ENCODE measurements around the gene PITPNM1.

Gene PITPNM1

GRCh38 chr11:67452141-67452952 lies 52.8 kb downstream of the PITPNM1 start, which contains the start of gene GPR152:
Gene GPR152 (minus strand): TSS chr11:67452729. CDS start chr11:67452724, 5 bp downstream.
- H3K4me3 ChIP-seq (ENCODE audit: low read depth, low read length), result no peak within 1 kb of the TSS
- DNase-seq (ENCODE audit: low read depth), result no peak

DNA sequence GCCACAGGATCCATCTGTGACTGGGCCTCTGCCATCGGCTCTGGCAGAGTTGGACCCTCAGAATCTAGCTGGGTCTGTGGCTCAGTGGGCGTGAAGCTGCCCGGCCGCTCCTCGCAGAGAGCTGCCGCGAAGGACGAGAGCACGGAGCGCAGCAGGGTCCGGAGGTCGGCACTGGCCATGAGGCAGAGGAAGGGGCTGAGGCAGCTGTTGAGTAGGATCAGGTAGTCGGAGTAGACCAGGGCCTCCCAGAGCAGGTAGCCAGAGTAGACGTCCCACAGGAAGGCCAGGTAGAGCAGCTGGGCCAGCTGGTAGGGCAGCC lies 53.5 kb downstream of the PITPNM1 start:
- H3K4me3 ChIP-seq (ENCODE audit: low read depth, low read length), result no peak overlapping the region
- DNase-seq (ENCODE audit: low read depth), result no peak

- H3K4me3 ChIP-seq (ENCODE audit: low read depth, low read length), result no peak overlapping the region
- DNase-seq (ENCODE audit: low read depth), result no peak
Measured at GRCh38 chr11:67450796-67451657, 54.1 kb downstream of the PITPNM1 start.

- no peak overlapping the region for H3K4me3 ChIP-seq (ENCODE audit: low read depth, low read length)
- no peak for DNase-seq (ENCODE audit: low read depth)
Measured at GRCh38 chr11:67449116-67449844, 55.9 kb downstream of the PITPNM1 start.

DNA sequence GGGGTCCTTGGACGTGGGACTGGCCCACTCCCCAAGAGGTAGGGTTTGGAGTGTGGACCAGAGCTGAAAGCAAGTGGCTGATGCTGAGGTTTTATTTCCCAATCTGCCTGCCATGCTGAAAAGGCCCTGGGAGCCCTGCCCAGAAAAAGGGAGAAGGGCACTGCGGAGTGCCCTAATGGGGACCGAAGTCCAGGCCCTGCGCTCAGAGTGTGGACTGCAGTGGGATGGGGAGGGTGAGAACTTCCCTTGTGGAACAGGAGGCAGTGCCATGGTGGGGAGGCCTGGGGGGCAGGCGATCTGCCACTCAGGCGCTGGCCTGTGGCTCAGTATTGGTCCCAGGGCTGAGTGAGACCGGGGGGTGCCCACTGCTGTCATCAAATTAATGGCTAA lies 56.9 kb downstream of the PITPNM1 start:
- DNase-seq (ENCODE audit: low read depth), result no peak
- no peak overlapping the region for H3K4me3 ChIP-seq (ENCODE audit: low read depth, low read length)

DNA sequence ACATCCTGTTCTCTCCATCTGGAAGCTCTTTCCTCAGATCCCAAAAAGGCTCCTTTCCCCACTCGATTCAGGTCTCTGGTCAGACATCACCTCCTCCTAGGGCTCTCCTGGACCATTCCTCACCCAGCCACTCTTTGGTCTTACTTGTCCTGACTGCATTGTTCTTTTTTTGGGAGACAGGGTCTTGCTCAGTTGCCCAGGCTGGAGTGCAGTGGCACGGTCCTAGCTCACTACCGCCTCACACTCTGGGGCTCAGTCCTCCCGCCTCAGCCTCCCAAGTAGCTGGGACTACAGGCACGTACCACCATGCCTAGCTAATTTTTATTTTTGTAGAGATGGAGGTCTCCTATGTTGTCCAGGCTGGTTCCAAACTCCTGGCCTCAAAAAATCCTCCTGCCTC lies 59.6 kb downstream of the PITPNM1 start:
- DNase-seq (ENCODE audit: low read depth), result no peak
- no peak overlapping the region for H3K4me3 ChIP-seq (ENCODE audit: low read depth, low read length)

DNA sequence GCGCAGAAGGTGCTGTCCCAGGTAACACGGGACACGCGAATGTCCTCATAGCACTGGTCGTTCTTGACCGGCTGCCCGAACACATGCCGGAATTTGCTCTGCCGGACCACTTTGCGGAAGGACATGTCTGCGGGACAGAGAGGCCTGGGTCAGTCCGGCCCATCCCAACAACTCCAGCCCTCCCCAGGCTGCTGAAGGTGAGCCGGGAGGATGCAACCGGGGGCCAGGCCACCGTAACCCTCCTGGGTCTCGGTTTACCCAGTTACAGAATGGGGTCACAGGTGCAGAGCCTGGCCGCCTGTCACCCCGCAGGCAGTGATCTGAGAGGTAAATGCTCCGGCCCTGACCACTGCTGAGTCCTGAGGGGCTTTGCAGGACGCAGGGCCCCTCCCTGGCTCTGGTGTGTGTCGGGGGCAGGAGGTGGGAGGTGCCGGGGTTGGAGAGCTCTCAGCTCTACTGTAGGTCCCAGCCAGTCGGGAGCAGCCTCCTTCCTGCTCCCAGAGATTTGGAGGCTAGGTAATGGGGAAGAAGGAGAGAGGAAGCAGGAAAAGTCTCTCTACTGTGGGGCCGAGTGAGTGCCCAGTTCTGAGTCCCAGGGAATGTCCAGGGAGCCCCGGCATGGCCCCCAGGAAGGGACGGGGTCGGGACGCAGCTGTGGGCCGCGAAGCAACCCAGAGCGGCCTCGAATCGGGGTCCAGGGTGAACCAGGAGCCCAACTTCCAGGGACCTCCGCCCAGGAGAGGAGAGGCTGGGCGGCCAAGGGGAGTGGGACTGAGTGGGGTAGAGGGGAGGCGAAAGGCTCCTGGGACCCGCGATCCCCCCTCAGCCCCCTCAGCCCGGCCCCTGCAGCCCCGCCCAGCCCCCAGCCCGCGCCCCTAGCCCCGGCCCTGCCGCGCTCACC lies 62.4 kb downstream of the PITPNM1 start:
- peak overlapping the region; percentile 85 for H3K4me3 ChIP-seq (ENCODE audit: low read depth, low read length)
- DNase-seq (ENCODE audit: low read depth), result no peak

All from skeletal muscle cell (primary cell).